ENCODE results near the gene ARID1A. TPM values are rescaled to one million over a fixed set of nuclear protein-coding genes. Genes with fewer than 3 reads are reported as not detected.

Gene ARID1A
- total and polyA plus RNA-seq, 9 of the 15 experiments (the other 6 are each of a cell fraction or from before 2014, with no cell fraction given) = 8.3 to 88.3 (median 22.5) TPM

DNA sequence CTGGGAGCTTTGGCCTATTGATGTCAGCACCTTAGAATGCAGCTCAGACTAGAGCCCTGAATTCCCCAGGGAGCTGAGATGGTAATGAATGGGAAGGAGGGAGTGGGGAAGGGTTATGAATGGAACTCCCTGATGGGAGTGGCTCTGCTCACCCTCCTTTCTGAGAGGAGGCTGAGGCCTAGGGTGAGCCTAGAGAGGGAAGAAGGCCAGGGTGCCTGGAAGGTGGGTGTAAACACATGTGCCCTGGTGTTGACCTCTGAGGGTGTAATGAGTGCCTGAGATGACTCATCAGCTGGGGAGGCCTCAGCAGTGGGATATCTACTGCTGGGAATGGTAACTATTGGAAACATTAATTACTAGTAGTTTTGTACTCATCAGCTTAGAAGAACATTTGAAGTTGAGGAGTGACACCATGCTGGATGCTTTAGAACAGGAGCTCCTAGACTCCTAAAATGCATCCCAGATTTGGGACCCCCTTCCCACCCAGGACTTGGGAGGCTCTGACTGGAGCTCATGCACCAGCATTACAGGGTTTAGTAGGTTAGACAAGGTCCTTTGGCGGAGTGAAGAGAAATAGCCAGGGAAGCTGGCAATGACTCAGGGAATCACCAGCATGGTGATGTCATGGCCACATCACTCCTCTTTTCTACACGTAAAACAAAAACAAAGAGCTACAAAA is 76.0 kb downstream of the ARID1A start (continued):
- TF ChIP-seq ZNF174 (CRISPR knock-in tag; IDR thresholded peaks at IDR 0.05) (no peak), CBX8 (IDR thresholded peaks at IDR 0.05; ENCODE audit: borderline replicate concordance, extremely low read depth, low read depth, low read length, poor library complexity, severe bottlenecking) (no peak), ZNF668 (CRISPR knock-in tag; IDR thresholded peaks at IDR 0.05) (no peak), NFATC3 (IDR thresholded peaks at IDR 0.05) (0 out of 2 replicates have a peak, but pooled peaks have one; percentile 10), FOXJ2 (tag; IDR thresholded peaks at IDR 0.05) (peak; percentile 89), ELF2 (CRISPR knock-in tag; IDR thresholded peaks at IDR 0.05) (no peak), TSC22D4 (tag; IDR thresholded peaks at IDR 0.05) (no peak), NFE2 (IDR thresholded peaks at IDR 0.05; ENCODE audit: low read depth) (peak; percentile 84), HDGF (IDR thresholded peaks at IDR 0.05) (peak; percentile 84; the same call in 1 of the 2 replicates)
- TF ChIP-seq, protein P1, sequence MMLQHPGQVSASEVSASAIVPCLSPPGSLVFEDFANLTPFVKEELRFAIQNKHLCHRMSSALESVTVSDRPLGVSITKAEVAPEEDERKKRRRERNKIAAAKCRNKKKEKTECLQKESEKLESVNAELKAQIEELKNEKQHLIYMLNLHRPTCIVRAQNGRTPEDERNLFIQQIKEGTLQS (IDR thresholded peaks at IDR 0.05) = peak; percentile 99
- TF ChIP-seq, protein P1 (CRISPR knock-in tag; conservative IDR thresholded peaks at IDR 0.05) = peak; percentile 97
- TF ChIP-seq, protein P2, sequence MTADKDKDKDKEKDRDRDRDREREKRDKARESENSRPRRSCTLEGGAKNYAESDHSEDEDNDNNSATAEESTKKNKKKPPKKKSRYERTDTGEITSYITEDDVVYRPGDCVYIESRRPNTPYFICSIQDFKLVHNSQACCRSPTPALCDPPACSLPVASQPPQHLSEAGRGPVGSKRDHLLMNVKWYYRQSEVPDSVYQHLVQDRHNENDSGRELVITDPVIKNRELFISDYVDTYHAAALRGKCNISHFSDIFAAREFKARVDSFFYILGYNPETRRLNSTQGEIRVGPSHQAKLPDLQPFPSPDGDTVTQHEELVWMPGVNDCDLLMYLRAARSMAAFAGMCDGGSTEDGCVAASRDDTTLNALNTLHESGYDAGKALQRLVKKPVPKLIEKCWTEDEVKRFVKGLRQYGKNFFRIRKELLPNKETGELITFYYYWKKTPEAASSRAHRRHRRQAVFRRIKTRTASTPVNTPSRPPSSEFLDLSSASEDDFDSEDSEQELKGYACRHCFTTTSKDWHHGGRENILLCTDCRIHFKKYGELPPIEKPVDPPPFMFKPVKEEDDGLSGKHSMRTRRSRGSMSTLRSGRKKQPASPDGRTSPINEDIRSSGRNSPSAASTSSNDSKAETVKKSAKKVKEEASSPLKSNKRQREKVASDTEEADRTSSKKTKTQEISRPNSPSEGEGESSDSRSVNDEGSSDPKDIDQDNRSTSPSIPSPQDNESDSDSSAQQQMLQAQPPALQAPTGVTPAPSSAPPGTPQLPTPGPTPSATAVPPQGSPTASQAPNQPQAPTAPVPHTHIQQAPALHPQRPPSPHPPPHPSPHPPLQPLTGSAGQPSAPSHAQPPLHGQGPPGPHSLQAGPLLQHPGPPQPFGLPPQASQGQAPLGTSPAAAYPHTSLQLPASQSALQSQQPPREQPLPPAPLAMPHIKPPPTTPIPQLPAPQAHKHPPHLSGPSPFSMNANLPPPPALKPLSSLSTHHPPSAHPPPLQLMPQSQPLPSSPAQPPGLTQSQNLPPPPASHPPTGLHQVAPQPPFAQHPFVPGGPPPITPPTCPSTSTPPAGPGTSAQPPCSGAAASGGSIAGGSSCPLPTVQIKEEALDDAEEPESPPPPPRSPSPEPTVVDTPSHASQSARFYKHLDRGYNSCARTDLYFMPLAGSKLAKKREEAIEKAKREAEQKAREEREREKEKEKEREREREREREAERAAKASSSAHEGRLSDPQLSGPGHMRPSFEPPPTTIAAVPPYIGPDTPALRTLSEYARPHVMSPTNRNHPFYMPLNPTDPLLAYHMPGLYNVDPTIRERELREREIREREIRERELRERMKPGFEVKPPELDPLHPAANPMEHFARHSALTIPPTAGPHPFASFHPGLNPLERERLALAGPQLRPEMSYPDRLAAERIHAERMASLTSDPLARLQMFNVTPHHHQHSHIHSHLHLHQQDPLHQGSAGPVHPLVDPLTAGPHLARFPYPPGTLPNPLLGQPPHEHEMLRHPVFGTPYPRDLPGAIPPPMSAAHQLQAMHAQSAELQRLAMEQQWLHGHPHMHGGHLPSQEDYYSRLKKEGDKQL (CRISPR knock-in tag; IDR thresholded peaks at IDR 0.05; ENCODE audit: borderline replicate concordance) = no peak
- TF ChIP-seq, protein P3, sequence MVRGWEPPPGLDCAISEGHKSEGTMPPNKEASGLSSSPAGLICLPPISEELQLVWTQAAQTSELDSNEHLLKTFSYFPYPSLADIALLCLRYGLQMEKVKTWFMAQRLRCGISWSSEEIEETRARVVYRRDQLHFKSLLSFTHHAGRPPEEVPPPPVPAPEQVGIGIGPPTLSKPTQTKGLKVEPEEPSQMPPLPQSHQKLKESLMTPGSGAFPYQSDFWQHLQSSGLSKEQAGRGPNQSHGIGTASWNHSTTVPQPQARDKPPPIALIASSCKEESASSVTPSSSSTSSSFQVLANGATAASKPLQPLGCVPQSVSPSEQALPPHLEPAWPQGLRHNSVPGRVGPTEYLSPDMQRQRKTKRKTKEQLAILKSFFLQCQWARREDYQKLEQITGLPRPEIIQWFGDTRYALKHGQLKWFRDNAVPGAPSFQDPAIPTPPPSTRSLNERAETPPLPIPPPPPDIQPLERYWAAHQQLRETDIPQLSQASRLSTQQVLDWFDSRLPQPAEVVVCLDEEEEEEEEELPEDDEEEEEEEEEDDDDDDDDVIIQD (CRISPR knock-in tag; IDR thresholded peaks at IDR 0.05) = no peak
- TF ChIP-seq, protein P4, sequence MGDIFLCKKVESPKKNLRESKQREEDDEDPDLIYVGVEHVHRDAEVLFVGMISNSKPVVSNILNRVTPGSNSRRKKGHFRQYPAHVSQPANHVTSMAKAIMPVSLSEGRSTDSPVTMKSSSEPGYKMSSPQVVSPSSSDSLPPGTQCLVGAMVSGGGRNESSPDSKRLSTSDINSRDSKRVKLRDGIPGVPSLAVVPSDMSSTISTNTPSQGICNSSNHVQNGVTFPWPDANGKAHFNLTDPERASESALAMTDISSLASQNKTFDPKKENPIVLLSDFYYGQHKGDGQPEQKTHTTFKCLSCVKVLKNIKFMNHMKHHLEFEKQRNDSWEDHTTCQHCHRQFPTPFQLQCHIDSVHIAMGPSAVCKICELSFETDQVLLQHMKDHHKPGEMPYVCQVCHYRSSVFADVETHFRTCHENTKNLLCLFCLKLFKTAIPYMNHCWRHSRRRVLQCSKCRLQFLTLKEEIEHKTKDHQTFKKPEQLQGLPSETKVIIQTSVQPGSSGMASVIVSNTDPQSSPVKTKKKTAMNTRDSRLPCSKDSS (IDR thresholded peaks at IDR 0.05; ENCODE audit: low read depth, partially characterized antibody) = no peak
- TF ChIP-seq, protein P5, sequence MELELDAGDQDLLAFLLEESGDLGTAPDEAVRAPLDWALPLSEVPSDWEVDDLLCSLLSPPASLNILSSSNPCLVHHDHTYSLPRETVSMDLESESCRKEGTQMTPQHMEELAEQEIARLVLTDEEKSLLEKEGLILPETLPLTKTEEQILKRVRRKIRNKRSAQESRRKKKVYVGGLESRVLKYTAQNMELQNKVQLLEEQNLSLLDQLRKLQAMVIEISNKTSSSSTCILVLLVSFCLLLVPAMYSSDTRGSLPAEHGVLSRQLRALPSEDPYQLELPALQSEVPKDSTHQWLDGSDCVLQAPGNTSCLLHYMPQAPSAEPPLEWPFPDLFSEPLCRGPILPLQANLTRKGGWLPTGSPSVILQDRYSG (tag; conservative IDR thresholded peaks at IDR 0.05; ENCODE audit: low read depth) = 0 out of 2 replicates have a peak, but pooled peaks have one; percentile 36
- TF ChIP-seq, protein P6, sequence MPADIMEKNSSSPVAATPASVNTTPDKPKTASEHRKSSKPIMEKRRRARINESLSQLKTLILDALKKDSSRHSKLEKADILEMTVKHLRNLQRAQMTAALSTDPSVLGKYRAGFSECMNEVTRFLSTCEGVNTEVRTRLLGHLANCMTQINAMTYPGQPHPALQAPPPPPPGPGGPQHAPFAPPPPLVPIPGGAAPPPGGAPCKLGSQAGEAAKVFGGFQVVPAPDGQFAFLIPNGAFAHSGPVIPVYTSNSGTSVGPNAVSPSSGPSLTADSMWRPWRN (IDR thresholded peaks at IDR 0.05; ENCODE audit: low read depth) = no peak

Measured in K562 (cell line).